Measurements from ENCODE around the gene ZNF212.

DNA sequence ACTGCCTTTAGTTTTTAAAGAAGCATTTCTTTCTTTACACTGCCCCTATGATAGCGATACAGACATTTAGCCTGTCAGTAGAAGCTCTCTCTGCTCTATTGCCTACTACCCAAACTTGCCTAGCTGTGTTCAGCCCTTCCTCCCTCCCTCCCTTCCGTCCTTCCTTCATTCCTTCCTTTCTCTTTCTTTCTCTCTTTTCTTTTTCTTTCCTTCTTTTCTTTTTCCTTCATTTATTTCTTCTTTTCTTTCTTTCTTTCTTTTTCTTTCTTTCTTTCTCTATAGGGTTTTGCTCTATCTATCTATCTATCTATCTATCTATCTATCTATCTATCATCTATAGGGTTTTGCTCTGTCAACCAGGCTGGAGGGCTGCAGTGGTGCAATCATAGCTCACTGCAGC, 7.1 kb upstream of the ZNF212 start:
- TF ChIP-seq, protein P1, sequence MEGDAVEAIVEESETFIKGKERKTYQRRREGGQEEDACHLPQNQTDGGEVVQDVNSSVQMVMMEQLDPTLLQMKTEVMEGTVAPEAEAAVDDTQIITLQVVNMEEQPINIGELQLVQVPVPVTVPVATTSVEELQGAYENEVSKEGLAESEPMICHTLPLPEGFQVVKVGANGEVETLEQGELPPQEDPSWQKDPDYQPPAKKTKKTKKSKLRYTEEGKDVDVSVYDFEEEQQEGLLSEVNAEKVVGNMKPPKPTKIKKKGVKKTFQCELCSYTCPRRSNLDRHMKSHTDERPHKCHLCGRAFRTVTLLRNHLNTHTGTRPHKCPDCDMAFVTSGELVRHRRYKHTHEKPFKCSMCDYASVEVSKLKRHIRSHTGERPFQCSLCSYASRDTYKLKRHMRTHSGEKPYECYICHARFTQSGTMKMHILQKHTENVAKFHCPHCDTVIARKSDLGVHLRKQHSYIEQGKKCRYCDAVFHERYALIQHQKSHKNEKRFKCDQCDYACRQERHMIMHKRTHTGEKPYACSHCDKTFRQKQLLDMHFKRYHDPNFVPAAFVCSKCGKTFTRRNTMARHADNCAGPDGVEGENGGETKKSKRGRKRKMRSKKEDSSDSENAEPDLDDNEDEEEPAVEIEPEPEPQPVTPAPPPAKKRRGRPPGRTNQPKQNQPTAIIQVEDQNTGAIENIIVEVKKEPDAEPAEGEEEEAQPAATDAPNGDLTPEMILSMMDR (IDR thresholded peaks at IDR 0.05): no peak
- no peak for TF ChIP-seq POLR2A (IDR thresholded peaks at IDR 0.05)
